HG03442 (cell line): Measurements from ENCODE around the gene MCHR1.

Experiments
- ATAC-seq: cut with Tn5 transposase; IDR thresholded peaks from one replicate; pipeline ENCODE4 v1.9.1; 2021; ENCODE audit warnings: mild to moderate bottlenecking, moderate library complexity; ENCODE audit not compliant: unreplicated experiment

The MCHR1 gene

DNA sequence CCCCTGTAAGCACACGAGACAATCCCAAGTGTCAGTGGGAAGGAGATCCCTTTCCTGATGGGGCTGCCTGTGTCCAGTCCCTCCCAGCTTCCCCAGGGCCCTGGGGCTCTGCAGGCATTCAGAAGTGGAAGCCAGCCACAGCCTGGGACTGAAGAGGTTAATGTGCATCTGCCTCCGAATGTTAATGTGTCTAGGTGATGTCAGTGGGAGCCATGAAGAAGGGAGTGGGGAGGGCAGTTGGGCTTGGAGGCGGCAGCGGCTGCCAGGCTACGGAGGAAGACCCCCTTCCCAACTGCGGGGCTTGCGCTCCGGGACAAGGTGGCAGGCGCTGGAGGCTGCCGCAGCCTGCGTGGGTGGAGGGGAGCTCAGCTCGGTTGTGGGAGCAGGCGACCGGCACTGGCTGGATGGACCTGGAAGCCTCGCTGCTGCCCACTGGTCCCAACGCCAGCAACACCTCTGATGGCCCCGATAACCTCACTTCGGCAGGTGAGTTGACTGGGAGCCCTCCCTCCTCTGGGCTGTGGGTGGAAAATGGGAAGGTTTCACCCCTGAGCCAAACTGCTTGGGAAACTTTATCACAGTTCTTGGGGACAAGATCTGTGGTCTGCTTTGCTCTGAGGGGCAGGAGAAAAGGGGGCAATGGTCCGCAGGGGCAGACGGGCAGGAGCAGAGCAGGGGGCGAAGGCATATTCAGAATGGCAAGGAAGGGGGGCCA, at the start of gene MCHR1:
MCHR1 (plus strand) TSS at position 236 of the 715 bp plus-strand sequence; CDS start at position 405, 169 bp downstream.
- ATAC-seq: no peak

DNA sequence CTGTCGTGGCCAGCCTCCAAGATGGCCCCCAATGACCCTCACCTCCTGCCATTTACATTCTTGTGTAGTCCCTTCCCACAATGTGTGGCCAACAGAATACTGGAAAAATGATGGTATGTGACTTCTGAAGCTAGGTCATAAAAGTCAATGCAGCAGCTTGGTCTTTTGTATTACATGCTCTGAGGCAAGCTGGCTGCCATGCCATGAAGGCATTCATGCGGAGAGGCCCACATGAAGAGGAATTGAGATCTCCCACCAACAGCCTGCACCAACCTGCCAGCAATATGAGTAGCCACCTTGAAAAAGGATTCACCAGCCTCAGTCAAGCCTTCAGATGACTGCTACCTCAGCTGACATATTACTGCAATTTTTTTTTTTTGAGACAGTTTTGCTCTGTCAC, 47.4 kb upstream of the MCHR1 start:
- ATAC-seq: no peak

GRCh38 chr22:40633036-40633435, 46.2 kb upstream of the MCHR1 start:
- ATAC-seq: no peak

- ATAC-seq: no peak
Observed at GRCh38 chr22:40634119-40634903, 45.0 kb upstream of the MCHR1 start.

- no peak for ATAC-seq
Observed at GRCh38 chr22:40635043-40635939, 44.0 kb upstream of the MCHR1 start.

- ATAC-seq: peak; percentile 15
Observed at GRCh38 chr22:40635940-40636379, 43.3 kb upstream of the MCHR1 start.

DNA sequence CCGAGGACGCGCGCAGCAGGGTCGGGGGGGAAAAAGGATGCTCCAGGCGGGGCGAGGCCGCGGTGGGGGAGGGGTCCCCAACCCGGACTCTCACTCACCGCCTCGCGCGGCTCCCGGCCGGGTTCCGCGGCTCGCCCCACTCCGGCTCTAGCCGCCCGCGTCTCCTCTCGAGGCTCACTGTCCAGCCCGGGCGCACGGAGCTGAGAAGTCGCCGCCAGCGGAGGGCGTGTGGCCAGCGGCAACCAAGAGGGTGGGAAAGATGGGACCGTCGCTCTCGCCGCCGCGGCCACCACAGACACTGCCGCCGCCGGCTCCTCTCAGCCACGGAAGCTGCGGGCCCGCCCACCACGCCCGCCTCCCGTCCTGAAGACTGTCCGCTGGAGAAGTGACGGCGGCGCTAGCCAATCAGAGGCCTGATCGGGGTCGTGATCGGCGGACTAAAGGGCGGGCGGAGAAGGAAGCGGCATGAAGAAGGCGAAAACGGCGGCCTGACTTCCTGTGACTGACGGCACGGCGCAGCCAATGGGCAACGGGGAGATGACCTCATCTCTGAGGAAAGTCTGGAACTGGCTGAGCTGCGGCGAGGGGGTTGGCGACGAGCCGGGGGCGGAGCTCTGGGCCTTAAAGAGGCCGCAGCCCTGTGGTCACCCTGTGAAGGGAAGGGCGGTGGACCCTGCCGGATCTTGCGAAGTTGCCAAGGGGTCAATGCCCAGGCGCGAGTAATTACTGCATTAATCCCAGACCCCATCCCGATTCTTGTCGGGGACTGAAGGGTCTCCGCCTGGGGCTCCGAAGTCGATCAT, 42.7 kb upstream of the MCHR1 start, which contains the start of gene MRTFA:
MRTFA (minus strand) TSS at position 340 of the 803 bp plus-strand sequence.
- peak; percentile 85 for ATAC-seq

DNA sequence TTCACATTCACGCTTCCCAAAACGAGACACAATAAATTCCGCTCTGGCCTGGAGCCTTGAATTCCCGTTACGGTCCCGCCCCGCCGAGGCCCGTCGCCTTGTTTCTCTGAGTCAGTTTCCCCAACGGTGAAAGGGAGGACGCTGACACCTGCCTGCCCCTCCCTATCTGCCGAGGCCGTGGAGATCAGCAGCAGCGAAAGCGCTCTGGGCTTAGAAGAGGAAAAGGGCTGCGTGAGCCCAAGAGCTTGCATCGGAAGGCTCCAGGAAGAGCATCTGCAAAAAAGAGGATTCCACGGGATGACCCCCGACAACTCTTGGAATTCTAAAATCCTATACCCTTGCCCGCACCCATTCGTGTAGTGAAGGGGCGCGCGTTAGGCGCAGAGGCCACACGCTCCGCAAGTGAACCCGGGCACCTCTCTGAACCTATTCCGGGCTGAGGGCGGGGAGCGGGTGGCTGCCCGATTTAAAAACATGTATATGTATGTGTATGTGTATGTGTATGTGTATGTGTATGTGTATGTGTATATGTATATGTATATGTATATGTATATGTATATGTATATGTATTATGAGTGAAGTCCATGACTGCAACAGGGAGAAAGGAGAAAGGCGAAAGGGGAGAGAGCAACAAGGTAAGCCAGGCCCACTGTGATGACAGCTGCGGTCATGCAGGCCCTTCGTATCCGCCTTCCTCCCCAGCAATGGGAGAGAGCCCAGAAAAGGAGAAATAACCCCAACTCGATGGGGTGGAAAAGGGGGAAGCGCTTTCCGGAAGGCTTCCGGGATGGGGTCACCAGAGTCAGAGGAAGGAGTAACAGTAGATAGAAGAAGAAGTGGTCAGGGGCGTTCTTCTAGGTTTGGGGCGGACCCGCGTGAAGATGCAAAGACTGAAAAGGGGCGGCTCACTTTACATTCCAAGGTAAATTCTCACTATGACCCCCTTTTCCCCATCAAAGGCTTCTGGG, 41.8 kb upstream of the MCHR1 start:
- peak; percentile 4 for ATAC-seq

DNA sequence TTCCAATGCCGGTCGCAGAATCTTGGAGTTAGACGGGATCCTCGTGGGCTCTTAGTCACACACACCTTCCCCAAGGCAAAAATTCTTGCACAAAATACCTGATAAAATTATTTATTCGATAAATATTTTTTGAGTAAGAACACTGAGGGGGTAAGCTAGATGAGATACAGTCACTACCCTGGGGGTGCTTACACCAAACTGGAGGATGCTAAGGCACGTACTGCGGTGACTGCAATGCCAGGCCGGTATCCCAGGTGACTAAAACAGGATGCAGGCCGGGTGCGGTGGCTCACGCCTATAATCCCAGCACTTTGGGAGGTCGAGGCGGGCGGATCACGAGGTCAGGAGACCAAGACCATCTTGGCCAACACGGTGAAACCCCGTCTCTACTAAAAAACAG, 41.0 kb upstream of the MCHR1 start:
- no peak for ATAC-seq

DNA sequence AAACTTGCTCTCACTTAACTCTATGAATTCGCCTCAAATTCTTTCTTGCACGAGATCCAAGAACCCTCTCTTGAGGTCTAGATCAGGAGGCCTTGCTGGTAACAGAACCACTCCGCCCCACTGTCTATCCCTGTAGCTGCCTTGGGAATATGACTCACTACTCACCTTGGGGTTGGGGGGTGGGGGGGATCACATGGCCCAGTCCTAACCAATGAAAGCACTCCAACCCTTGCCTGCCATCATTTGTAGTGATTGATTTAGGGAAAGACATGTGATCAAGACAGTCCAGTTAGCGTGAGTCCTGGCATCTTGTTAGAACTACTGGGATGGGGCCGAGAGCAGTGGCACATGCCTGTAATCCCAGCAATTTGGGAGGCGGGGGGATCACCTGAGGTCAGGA, 38.0 kb upstream of the MCHR1 start:
- ATAC-seq: no peak

GRCh38 chr22:40642316-40642715, 37.0 kb upstream of the MCHR1 start:
- no peak for ATAC-seq

GRCh38 chr22:40645579-40646197, 33.6 kb upstream of the MCHR1 start:
- ATAC-seq: no peak

DNA sequence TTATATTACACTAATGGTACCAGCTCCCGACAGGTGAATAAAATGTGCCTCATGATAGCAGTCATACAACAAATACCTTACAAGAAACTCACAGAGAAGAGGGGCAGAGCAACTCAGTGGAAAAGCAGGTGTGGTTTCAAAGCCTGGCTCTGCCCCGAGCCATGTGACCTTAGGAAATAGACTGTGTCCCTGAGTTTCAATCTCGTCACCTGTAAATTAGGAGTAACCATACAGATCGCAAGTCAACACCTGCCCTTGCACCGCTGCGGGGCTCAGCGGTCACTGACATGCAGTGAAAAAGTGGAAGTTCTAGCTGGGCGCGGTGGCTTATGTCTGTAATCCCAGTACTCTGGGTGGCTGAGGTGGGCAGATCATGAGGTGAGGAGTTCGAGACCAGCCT, 30.9 kb upstream of the MCHR1 start:
- no peak for ATAC-seq

- ATAC-seq: no peak
Observed at GRCh38 chr22:40651057-40651456, 28.2 kb upstream of the MCHR1 start.

- ATAC-seq: peak; percentile 70
Observed at GRCh38 chr22:40651563-40652501, 27.5 kb upstream of the MCHR1 start.

- ATAC-seq: no peak
Observed at GRCh38 chr22:40653361-40653760, 25.9 kb upstream of the MCHR1 start.

DNA sequence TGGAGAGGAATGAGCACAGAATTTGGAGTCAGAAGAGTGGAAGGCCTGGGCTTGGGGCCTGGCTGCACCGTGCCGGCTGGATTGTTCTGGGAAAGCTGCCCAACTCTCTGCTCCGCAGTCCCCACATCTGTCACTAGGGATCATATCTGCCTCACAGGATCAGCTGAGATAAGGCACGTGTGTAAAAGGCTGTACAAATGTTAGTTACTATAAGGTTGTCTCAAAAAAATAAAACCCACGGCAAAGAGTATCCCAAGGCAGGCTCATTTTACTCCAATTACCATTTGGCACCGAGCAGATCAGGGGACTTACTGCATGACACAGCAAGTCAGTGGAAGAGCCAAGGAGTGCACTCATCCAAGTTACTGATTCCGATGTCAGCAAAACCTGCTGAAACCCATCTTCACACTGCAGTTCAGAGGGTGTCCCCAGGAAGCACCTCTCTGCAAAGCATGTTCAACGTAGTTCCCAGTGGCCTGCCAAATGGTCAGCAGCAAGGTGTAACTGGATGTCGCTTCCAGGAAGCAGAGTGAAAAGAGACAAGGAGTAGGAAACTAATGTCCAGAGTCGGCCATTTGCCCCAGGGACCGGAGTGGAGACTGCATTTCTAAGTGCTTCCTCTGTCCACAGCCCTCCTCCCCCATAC, 24.6 kb upstream of the MCHR1 start:
- ATAC-seq: no peak
